GM18526 (cell line): Measurements from ENCODE around the gene CHRM5.

Experiments used
- POLR2A ChIP-seq: IDR thresholded peaks from 3 replicates; pipeline ENCODE4 v1.6.1; 2011; ENCODE audit not compliant: insufficient read length; ENCODE audit errors: extremely low read depth

CHRM5 gene

GRCh38 chr15:34018021-34018645 lies 49.8 kb downstream of the CHRM5 start:
- TF ChIP-seq POLR2A, result no peak

- no peak for TF ChIP-seq POLR2A
Measured at GRCh38 chr15:34019369-34019990, 51.2 kb downstream of the CHRM5 start.

GRCh38 chr15:34023907-34024306 lies 55.6 kb downstream of the CHRM5 start:
- TF ChIP-seq POLR2A, result no peak

DNA sequence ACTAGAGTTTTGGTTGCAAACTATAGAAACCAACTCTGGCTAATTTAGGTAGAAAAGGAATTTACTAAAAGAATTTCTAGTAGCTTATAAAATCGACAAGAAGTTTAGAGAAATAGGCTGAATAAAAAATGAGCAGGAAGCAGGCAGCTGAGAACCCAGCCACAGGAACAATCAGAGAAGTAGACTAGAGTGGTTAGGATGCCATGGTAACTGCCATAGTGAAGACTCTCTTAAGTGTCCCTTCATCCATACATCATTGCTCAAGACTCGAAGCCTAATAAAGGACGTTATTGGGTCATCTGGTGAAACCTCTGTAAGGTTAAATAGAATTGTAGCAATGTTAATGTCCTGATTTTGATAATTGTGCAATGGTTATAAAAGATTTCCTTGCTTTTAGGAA lies 57.0 kb downstream of the CHRM5 start:
- no peak for TF ChIP-seq POLR2A

GRCh38 chr15:34027606-34028005 lies 59.3 kb downstream of the CHRM5 start:
- TF ChIP-seq POLR2A, result no peak

DNA sequence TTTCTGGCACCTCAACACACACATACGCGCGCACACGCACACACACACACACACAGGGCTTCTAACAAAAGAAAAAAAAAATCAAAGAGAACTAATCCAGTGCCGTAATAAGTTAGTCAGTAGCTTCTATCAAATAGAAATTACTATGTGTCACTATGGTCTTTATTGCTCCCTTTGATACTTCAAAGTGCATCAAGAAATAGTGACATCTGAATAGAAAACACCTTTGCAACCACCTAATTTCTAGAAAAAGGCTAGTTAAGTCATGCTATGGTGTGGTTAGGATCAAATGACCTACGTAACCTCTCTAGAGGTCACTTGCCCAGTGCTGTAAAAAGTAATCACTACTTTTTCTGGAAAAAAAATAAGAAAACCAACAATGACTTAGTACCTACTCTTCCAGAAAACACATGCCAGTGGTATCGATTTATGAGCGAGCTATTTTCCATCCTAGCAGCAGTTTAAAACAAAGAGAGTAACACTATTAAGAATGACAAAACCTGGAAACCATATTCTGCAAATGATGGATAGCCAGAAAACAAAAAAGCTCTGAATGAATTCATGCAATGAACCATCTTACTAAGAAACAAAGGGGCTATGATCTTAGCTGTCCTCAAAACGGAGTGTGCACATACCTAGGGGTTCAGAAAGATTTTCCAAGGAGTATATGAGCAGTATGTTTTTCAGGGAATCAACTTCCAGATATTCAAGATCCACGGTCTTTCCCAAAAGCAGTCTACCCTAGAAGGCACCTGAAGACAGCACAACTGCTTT lies 63.9 kb downstream of the CHRM5 start:
- TF ChIP-seq POLR2A, result no peak

- TF ChIP-seq POLR2A, result peak; percentile 82
Measured at GRCh38 chr15:34038023-34038870, 70.0 kb downstream of the CHRM5 start.

- TF ChIP-seq POLR2A, result no peak
Measured at GRCh38 chr15:34038871-34039789, 70.8 kb downstream of the CHRM5 start, which contains the start of gene AVEN. Gene AVEN, minus strand, starts transcription at chr15:34039204. Its CDS starts 158 bp downstream, at chr15:34039046.

DNA sequence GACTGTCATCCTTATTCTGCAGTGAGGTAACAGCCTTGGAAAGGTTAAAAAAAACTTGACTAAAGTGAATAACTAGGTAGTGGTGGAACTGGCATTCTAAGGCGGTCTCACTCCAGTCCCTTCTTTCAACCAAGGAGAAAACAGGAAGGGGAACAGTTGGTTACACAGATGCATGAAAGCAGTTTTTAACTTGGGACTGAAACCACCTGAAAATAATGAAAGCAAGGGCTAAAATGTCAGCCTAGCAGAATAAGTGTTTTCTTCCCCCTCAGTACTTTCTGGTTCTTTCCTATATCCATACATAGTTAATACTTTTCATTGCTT lies 71.5 kb downstream of the CHRM5 start:
- TF ChIP-seq POLR2A, result no peak

DNA sequence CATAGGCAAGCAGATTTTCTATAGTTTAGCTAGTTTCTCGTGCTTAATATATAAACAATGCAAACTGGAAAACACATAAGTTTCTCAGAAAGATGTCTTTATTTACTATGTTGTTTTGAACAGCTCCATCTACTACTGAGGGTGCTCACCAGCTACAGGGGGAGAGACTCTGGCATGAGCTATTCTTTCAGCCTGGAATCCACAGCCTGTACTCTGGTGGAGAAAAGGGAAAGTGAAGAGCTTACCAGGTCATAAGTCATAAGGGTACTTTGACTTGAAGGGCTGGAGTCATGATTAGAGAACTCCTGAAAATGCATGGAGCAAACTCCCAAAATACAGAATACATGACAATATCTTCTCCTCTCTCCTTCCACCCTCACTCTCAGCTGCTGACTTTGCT lies 75.1 kb downstream of the CHRM5 start:
- TF ChIP-seq POLR2A, result no peak

DNA sequence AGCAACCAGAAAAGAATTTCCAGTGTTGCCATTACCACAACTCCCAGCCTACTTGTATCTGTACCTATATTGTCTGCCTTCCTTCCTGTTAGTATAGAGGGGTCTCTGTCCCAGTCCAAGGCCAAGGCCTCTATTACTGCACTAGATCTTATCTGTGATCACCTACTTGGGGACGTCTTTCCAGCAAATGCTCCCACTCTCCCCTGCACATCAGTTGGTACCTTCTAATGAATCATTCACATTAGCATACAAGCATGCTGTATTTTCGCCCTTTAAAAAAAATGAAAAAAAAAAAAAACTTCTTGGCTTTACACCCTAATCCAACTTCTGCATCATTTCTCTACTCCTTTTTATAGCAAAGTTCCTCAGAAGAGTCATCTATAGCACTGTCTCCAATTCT lies 75.5 kb downstream of the CHRM5 start:
- TF ChIP-seq POLR2A, result no peak

GRCh38 chr15:34046471-34047145 lies 78.3 kb downstream of the CHRM5 start:
- no peak for TF ChIP-seq POLR2A

GRCh38 chr15:34047893-34048775 lies 79.8 kb downstream of the CHRM5 start:
- no peak for TF ChIP-seq POLR2A
